ENCODE measurements around the gene CPD. TPM values are rescaled to one million over a fixed set of nuclear protein-coding genes. Genes with fewer than 3 reads are reported as not detected.

The CPD gene
- total and polyA plus RNA-seq, 2 of the 13 experiments (the other 11 are each of a cell fraction or from before 2014, with no cell fraction given), result 46.1 to 72.3 TPM

GRCh38 chr17:30393491-30393890, 14.8 kb downstream of the CPD start (continued):
- TF ChIP-seq BATF2 (CRISPR knock-in tag; IDR thresholded peaks at IDR 0.05) (no peak), SP5 (CRISPR knock-in tag; IDR thresholded peaks at IDR 0.05; ENCODE audit: borderline replicate concordance, low read depth) (no peak)

DNA sequence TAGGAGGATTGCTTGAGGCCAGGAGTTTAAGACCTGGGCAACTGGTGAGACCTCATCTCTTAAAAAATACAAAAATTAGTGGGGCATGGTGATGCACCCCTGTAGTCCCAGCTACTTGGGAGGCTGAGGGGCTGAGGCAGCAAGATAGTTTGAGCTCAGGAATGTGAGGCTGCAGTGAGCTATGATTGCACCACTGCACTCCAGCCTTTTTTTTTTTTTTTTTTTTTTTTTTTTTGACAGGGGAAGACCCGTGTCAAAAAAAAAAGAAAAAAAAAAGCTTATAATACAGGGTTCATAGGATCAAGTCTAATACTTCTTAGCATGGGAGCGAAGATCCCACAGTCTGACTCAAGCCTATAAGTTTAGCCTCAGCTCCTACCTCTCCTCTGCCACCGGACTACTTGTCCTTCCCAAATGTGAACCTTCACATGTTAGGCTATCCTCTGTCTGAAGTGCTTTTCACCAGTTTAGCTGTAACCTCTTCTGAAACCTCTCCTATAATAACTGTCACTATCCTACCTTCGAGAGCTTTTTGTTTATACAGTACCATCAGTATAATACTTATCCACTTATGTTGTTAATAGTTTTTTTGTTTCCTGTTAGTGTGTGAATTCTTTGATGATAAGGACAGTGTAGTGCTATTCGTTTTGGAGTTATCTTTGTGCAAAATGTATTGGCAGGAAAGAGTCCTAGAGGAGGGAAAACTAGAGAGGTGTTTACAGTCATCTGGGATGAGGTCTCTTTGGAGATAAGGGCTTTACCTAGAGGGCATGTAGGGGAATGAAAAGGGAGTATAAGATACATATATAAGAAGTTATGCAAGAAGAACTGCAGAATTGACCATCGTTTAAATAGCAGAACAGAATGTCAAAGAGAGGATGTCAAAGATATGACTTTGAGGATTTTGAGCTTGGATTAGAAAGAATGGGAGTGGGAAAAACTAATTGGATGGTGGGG, 15.5 kb downstream of the CPD start:
- H2AFZ ChIP-seq (ENCODE audit: low read length), result no peak overlapping the region
- no peak for FAIRE-seq
- peaks cover 45% of the 10 kb centered on the region for H3K4me1 ChIP-seq (ENCODE audit: insufficient read depth, low read length)
- 0 out of 2 replicates have a peak, but pooled peaks cover 5% of the 10 kb centered on the region for H4K20me1 ChIP-seq (ENCODE audit: insufficient read depth, low read length)
- BruUV-seq (replicated peaks), result no TSS peak
- H3K79me2 ChIP-seq (ENCODE audit: insufficient read depth, low read length), result peaks cover 34% of the 10 kb centered on the region
- H3K9me3 ChIP-seq (ENCODE audit: low read length), result no peaks in the 10 kb centered on the region
- ChIA-PET POLR2A (interaction anchor here (0.6 to 2.2 kb wide), 8 partner anchors 11 to 83 kb away, joined by 3 to 14 read pairs (median 4); partner anchors contain the start of gene GOSR1), CTCF (ENCODE audit: low intra/inter-chr PET ratio, low total read pairs) (no interaction called here)
- no peak for DNase-seq (ENCODE audit: low spot score)
- no peak overlapping the region for H3K4me3 ChIP-seq (replicated peaks in 1 of 3; ENCODE audit: insufficient read depth in 1 of 3, low read depth in 2 of 3, low read length in 3 of 3)
- no peak overlapping the region for H3K9ac ChIP-seq (ENCODE audit: insufficient read depth, low read depth, low read length)
- H3K36me3 ChIP-seq (replicated peaks in 1 of 2; ENCODE audit: control insufficient read depth in 1 of 2, insufficient read depth in 2 of 2, low read length in 2 of 2), result peaks cover 3 to 31% of the 10 kb centered on the region in 2 experiments; a peak in 4 of 5 replicates
- in situ Hi-C loops (cut with HindIII; ENCODE audit: extremely low pct_ligation_motif_present, low pct_unique_long_range_greater_than_20kb) (no loop called here), intact Hi-C loops (cut with micrococcal nuclease; ENCODE audit: unreplicated experiment) (no loop called here)
- no peaks in the 10 kb centered on the region for H3K27me3 ChIP-seq (ENCODE audit: control insufficient read depth in 1 of 2, insufficient read depth in 2 of 2, low read length in 2 of 2)
- ATAC-seq, result peak; percentile 64
- peak overlapping the region; percentile 29 for H3K27ac ChIP-seq (ENCODE audit: extremely low read length, insufficient read depth, low read length)
- H3K4me2 ChIP-seq (ENCODE audit: low read depth, low read length), result peak overlapping the region; percentile 46
- 42% methylated on average over 6 of the region's 6 CpGs for WGBS (ENCODE audit: low lambda C conversion rate)
- TF ChIP-seq ZFP37 (CRISPR knock-in tag; IDR thresholded peaks at IDR 0.05; ENCODE audit: borderline replicate concordance) (no peak), ZNF691 (CRISPR knock-in tag; IDR thresholded peaks at IDR 0.05; ENCODE audit: borderline replicate concordance, low read depth) (no peak), ZNF629 (CRISPR knock-in tag; conservative IDR thresholded peaks at IDR 0.05) (no peak), ZNF331 (CRISPR knock-in tag; IDR thresholded peaks at IDR 0.05) (no peak), ZNF3 (CRISPR knock-in tag; IDR thresholded peaks at IDR 0.05) (0 out of 2 replicates have a peak, but pooled peaks have one; percentile 70), SP5 (CRISPR knock-in tag; IDR thresholded peaks at IDR 0.05; ENCODE audit: borderline replicate concordance, low read depth) (no peak), MLLT10 (CRISPR knock-in tag; IDR thresholded peaks at IDR 0.05) (no peak), JUNB (CRISPR knock-in tag; IDR thresholded peaks at IDR 0.05; ENCODE audit: borderline replicate concordance) (no peak), ZNF362 (CRISPR knock-in tag; IDR thresholded peaks at IDR 0.05; ENCODE audit: borderline replicate concordance) (peak; percentile 78; the same call in 1 of the 2 replicates), SRY (CRISPR knock-in tag; IDR thresholded peaks at IDR 0.05) (no peak), ZNF460 (CRISPR knock-in tag; IDR thresholded peaks at IDR 0.05; ENCODE audit: borderline replicate concordance) (peak; percentile 74), ZBTB7A (CRISPR knock-in tag; IDR thresholded peaks at IDR 0.05) (no peak)
- TF ChIP-seq, protein P1, sequence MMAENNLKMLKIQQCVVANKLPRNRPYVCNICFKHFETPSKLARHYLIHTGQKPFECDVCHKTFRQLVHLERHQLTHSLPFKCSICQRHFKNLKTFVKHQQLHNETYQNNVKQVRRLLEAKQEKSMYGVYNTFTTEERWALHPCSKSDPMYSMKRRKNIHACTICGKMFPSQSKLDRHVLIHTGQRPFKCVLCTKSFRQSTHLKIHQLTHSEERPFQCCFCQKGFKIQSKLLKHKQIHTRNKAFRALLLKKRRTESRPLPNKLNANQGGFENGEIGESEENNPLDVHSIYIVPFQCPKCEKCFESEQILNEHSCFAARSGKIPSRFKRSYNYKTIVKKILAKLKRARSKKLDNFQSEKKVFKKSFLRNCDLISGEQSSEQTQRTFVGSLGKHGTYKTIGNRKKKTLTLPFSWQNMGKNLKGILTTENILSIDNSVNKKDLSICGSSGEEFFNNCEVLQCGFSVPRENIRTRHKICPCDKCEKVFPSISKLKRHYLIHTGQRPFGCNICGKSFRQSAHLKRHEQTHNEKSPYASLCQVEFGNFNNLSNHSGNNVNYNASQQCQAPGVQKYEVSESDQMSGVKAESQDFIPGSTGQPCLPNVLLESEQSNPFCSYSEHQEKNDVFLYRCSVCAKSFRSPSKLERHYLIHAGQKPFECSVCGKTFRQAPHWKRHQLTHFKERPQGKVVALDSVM (CRISPR knock-in tag; IDR thresholded peaks at IDR 0.05), result peak; percentile 82
- TF ChIP-seq, protein P2, sequence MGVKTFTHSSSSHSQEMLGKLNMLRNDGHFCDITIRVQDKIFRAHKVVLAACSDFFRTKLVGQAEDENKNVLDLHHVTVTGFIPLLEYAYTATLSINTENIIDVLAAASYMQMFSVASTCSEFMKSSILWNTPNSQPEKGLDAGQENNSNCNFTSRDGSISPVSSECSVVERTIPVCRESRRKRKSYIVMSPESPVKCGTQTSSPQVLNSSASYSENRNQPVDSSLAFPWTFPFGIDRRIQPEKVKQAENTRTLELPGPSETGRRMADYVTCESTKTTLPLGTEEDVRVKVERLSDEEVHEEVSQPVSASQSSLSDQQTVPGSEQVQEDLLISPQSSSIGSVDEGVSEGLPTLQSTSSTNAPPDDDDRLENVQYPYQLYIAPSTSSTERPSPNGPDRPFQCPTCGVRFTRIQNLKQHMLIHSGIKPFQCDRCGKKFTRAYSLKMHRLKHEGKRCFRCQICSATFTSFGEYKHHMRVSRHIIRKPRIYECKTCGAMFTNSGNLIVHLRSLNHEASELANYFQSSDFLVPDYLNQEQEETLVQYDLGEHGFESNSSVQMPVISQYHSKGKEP (CRISPR knock-in tag; IDR thresholded peaks at IDR 0.05), result no peak
